ENCODE results near the gene NDC80. TPM values are rescaled to one million over a fixed set of nuclear protein-coding genes. Genes with fewer than 3 reads are reported as not detected.

The NDC80 gene
- total RNA-seq, 4 donors from 2014 or later, result 1.1 to 2.7 (median 2.5) TPM

GRCh38 chr18:2636126-2636631, 64.8 kb downstream of the NDC80 start:
- Histone ChIP-seq H3K4me3 (peak overlapping the region; percentile 8), H3K27me3 (no peaks in the 10 kb centered on the region), H3K9me3 (no peaks in the 10 kb centered on the region), H3K4me1 (peaks cover 8% of the 10 kb centered on the region), H3K36me3 (no peaks in the 10 kb centered on the region), H3K27ac (peak overlapping the region; percentile 78)
- 66% methylated on average over 9 of the region's 9 CpGs for WGBS
- TF ChIP-seq EP300 (IDR thresholded peaks at IDR 0.05) (no peak), POLR2A (IDR thresholded peaks at IDR 0.05) (no peak), CTCF (IDR thresholded peaks at IDR 0.05) (no peak), POLR2AphosphoS5 (IDR thresholded peaks at IDR 0.05) (no peak)
- no peak for DNase-seq (ENCODE audit: low spot score in 2 of 2)

GRCh38 chr18:2641638-2642037, 70.3 kb downstream of the NDC80 start:
- Histone ChIP-seq H3K27ac (no peak overlapping the region), H3K4me3 (peak overlapping the region; percentile 3), H3K9me3 (no peaks in the 10 kb centered on the region), H3K36me3 (no peaks in the 10 kb centered on the region), H3K27me3 (no peaks in the 10 kb centered on the region), H3K4me1 (peaks cover 15% of the 10 kb centered on the region)
- DNase-seq (ENCODE audit: low spot score in 2 of 2), result no peak
- no peak for TF ChIP-seq CTCF (IDR thresholded peaks at IDR 0.05)
- no peak for TF ChIP-seq EP300 (IDR thresholded peaks at IDR 0.05)
- TF ChIP-seq POLR2A (IDR thresholded peaks at IDR 0.05), result no peak
- TF ChIP-seq POLR2AphosphoS5 (IDR thresholded peaks at IDR 0.05), result no peak
- 15% methylated on average over 2 of the region's 2 CpGs for WGBS

- Histone ChIP-seq H3K27me3 (no peaks in the 10 kb centered on the region), H3K27ac (no peak overlapping the region), H3K36me3 (no peaks in the 10 kb centered on the region), H3K9me3 (no peaks in the 10 kb centered on the region), H3K4me1 (peaks cover 11% of the 10 kb centered on the region), H3K4me3 (no peak overlapping the region)
- WGBS, result 92% methylated on average over 1 of the region's 1 CpG
- DNase-seq (ENCODE audit: low spot score in 2 of 2), result no peak
- TF ChIP-seq CTCF (IDR thresholded peaks at IDR 0.05), result no peak
- no peak for TF ChIP-seq EP300 (IDR thresholded peaks at IDR 0.05)
- TF ChIP-seq POLR2A (IDR thresholded peaks at IDR 0.05), result no peak
- TF ChIP-seq POLR2AphosphoS5 (IDR thresholded peaks at IDR 0.05), result no peak
Observed at GRCh38 chr18:2642771-2643170, 71.4 kb downstream of the NDC80 start.

DNA sequence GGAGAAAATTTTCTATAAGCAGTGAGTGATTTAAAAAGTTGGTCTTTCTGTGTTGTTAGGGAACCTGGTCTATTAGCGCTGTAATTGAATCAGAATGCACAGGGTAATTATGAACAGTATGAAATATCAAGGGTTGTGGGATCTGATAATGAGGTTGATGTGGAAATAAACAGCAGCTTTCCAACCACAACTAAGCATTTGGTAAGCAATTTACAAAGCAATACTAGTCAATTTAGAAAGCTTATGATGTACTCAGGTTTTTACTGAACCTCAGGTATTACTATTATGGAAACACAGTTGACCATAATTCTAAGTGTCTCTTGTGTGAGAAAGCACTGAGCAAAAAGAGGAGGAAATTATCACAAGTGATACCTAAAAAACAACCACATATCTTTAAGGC, 73.2 kb downstream of the NDC80 start:
- TF ChIP-seq CTCF (IDR thresholded peaks at IDR 0.05) (no peak), POLR2A (IDR thresholded peaks at IDR 0.05) (no peak), EP300 (IDR thresholded peaks at IDR 0.05) (no peak), POLR2AphosphoS5 (IDR thresholded peaks at IDR 0.05) (no peak)
- Histone ChIP-seq H3K9me3 (no peaks in the 10 kb centered on the region), H3K27ac (no peak overlapping the region), H3K4me1 (peaks cover 11% of the 10 kb centered on the region), H3K4me3 (no peak overlapping the region), H3K27me3 (no peaks in the 10 kb centered on the region), H3K36me3 (no peaks in the 10 kb centered on the region)
- DNase-seq (ENCODE audit: low spot score in 2 of 2), result no peak
- 92% methylated on average over 1 of the region's 1 CpG for WGBS

GRCh38 chr18:2651981-2652380, 80.6 kb downstream of the NDC80 start:
- TF ChIP-seq POLR2A (IDR thresholded peaks at IDR 0.05), result no peak
- TF ChIP-seq POLR2AphosphoS5 (IDR thresholded peaks at IDR 0.05), result no peak
- TF ChIP-seq CTCF (IDR thresholded peaks at IDR 0.05), result no peak
- no peak for TF ChIP-seq EP300 (IDR thresholded peaks at IDR 0.05)
- no peak for DNase-seq (ENCODE audit: low spot score in 2 of 2)
- no peak overlapping the region for H3K4me3 ChIP-seq
- no peaks in the 10 kb centered on the region for H3K9me3 ChIP-seq
- no peak overlapping the region for H3K27ac ChIP-seq
- WGBS, result 86% methylated on average over 1 of the region's 1 CpG
- peaks cover 8% of the 10 kb centered on the region for H3K4me1 ChIP-seq
- no peaks in the 10 kb centered on the region for H3K27me3 ChIP-seq
- H3K36me3 ChIP-seq, result no peaks in the 10 kb centered on the region

Measured in suprapubic skin (tissue), 4 donors.